ENCODE measurements around the gene OXTR.

OXTR gene

DNA sequence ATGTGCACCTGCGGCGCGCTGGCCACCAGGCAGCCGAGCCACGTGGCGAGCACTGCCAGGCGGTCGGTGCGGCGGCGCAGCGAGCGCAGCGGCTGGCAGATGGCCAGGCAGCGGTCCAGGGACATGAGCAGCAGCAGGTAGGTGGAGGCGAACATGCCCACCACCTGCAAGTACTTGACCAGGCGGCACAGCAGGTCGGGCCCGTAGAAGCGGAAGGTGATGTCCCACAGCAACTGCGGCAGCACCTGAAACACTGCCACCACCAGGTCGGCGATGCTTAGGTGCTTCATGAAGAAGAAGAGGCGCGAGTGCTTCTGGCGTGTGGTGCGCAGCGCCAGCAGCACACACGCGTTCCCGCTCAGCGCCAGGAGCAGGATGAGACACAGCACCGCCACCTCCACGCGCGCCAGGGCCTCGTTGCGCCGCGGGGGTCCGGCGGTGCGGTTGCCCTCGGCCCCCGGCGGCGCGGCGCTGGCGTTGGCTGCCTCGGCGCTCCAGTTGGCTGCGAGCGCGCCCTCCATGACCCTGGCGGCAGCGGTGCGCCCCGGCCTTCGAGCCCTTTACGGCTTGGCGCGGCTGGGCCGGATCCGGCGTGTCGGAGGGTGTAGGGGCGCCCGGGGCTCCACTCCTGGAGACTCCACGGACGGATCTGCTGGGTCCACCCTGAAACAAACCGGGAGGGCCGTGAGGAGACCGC lies 1.6 kb downstream of the OXTR start:
- no peak for DNase-seq (ENCODE audit: low spot score)

DNA sequence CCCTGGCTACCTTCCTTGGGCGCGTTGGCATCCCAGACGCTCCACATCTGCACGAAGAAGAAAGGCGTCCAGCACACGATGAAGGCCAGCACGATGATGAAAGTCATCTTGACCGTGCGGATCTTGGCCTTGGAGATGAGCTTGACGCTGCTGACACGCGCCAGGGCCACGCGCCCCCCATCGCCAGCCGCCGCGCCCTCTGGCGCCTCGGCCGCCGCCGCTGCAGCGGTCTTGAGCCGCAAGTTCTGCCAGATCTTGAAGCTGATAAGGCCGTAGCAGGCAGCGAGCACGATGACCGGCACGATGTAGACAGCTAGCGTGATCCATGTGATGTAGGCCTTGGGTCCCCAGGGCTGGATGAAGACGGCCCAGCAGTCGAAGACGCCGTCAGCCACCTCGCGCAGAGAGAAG lies 2.2 kb downstream of the OXTR start:
- DNase-seq (ENCODE audit: low spot score): no peak

DNA sequence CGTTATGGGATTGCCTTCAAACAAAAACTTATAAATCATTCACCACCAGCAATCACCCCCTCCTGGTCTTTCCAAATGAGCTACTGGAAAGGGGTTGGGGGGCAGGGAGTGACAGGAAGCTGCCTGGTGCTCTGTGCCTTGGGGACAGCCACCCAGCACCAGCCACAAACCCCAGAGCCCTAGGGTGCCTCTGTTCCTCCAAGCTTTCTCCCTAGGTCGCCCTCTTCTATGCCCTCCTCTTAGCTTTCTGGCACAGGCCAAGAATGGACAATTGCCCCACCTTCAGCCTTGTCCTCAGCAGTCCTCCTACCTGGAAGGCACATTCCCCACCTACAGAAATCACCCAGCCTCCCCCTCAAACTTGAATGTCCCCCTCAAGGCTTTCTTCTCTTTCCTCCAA lies 3.3 kb downstream of the OXTR start:
- no peak for DNase-seq (ENCODE audit: low spot score)

DNA sequence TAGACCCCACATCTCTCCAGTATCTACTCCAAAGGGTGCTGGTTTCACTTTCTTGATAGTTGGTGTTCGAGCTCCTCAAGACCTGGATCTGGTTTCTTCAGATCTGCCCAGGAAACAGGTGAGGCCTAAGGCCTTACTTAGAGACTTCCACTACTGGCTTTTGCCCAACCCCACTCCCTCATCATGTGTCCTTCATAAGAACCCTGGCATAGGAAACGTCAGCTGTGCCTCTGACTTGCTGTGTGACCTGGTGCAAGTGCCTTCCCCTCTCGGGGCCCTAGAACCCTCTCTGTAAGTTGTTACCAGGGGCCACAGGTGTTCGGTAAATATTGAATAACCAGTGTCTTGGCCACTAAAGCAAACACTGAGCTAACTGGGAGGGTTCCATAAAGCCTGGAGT lies 3.9 kb downstream of the OXTR start:
- no peak for DNase-seq (ENCODE audit: low spot score)

DNA sequence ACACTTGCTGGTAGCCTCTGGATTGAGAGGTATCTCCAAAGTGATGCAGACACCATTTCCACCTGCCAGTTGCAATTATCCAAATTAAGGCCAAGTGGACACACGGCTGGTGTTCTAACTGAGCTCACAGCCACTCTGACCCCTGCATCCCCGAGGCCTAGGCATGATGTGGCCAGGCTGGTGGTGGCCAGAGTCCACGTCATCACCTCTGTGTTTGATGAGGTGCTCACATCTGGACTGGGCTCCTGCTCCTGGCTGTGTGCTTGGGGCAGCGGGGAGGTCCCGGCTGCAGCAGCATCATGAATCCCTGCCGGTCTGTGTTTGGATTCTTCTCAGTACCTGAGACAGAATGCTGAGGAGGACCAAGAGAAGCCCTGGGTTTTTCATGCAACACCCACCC lies 4.9 kb downstream of the OXTR start:
- no peak for DNase-seq (ENCODE audit: low spot score)

DNA sequence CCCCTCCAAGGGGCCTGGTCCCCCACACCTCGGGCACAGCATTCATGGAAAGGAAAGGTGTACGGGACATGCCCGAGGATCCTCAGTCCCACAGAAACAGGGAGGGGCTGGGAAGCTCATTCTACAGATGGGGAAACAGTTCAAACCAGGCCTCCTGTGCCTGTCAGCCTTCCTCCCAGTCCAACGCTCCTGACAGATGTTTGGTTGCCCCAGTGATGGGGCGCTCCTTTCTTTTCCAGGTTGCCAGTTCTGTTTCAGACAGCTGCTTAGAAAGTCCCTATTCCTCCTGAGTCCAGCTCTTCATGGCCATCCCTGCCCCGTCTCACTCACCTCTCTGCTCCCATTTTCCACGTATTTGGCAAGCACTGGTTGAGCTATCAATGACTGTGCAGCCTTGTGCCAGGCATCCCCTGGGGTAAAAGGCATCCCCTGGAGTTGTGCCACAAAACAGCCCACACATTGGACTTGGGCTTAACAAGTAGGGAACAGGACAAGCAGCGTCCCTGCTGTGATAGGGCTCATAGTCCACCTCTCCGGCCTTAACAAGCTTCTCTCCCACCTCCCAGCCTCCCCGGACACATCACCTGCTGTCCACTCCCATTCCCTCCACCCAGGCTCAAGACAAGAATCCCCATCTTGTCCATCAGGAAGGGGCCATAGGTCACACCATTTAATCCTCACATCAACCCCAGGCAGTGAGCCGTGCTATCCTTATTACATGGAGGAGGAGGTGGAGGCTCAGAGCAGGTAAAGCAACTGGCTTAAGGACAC lies 6.6 kb downstream of the OXTR start:
- DNase-seq (ENCODE audit: low spot score): no peak

DNA sequence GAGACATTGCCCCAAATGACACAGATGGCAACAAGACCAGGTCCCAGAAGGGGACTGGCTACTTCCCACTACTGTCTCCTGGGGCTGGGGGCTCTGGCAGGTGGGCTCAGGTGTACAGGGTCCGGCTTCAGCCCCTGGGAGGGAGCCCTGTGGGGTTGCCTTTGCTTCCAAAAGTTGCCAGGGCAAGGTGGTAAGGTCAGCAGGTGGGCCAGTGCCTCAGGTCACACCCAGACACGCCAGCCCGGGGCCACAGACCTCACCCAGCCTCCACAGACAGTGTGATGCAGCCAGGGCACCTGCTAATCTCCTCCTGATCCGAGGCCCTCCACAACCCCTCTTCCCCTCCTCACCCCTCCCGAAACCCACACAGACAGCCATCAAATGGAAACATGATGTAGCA lies 7.5 kb downstream of the OXTR start:
- DNase-seq (ENCODE audit: low spot score): no peak

DNA sequence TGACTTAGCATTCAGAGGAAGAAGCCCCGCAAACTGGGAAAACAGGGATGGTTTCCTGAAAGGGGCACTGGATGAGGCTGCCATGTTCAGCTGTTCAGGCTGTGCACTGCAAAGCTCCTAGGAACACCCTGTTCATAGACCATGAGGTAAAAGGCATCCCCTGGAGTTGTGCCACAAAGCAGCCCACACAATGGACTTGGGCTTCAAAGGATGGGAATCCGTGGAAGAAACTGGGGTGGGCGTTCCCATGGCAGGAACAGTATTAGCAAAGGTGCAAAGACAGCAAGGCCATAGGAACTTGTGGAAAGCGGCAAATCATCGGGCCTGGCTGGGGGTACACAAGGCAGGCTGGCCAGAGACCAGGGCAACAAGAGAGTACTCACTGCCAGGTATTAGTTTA lies 8.9 kb downstream of the OXTR start:
- no peak for DNase-seq (ENCODE audit: low spot score)

DNA sequence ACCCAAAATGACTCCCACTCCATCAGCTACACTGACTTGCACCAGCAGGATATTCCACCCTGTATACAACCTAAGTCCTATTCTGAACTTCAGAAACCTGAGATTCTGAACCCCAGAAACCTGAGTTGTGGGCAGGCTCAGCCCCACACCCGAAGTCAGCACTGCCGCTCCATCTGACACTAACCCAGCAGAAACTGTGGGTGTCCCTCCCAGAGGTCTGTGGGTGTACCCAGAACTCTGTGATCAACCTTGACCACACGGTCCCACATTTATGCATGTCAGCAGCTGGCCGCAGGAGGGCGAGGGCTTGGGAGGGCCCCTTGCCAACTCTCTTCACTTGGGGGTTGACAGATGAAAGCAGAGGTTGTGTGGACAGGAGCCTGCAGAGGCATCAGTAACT lies 9.3 kb downstream of the OXTR start:
- no peak for DNase-seq (ENCODE audit: low spot score)

DNA sequence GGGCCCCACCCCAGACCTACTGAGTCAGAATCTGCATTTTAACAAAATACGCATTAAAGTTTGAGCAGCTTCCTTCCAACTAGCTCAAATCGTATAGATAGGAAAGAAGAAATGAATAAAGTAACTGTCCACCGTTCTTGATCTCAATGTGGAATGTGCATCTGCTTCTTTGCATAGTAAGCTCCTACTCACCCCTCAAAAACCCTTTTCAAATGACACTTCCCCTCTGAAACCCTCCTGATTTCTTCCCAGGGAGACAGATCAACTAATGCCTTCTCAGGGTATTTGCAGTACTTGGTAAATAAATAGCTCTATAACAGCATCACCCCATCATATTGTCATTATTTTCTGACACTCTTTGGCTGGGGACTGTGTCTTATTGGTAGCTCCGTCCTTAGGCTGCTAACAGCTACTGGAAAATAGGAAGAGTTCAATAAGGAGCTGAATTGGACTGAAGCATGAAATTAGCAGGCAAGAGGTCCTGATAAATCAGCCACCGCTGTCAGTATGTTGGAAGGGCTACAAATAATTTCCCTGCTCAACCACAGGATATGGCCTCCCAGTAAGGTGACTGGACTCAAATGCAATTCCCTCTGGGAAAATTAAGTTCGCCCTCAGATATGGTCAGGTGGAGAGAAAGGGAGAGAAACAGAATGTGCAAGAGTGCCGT lies 10.2 kb downstream of the OXTR start:
- no peak for DNase-seq (ENCODE audit: low spot score)

DNA sequence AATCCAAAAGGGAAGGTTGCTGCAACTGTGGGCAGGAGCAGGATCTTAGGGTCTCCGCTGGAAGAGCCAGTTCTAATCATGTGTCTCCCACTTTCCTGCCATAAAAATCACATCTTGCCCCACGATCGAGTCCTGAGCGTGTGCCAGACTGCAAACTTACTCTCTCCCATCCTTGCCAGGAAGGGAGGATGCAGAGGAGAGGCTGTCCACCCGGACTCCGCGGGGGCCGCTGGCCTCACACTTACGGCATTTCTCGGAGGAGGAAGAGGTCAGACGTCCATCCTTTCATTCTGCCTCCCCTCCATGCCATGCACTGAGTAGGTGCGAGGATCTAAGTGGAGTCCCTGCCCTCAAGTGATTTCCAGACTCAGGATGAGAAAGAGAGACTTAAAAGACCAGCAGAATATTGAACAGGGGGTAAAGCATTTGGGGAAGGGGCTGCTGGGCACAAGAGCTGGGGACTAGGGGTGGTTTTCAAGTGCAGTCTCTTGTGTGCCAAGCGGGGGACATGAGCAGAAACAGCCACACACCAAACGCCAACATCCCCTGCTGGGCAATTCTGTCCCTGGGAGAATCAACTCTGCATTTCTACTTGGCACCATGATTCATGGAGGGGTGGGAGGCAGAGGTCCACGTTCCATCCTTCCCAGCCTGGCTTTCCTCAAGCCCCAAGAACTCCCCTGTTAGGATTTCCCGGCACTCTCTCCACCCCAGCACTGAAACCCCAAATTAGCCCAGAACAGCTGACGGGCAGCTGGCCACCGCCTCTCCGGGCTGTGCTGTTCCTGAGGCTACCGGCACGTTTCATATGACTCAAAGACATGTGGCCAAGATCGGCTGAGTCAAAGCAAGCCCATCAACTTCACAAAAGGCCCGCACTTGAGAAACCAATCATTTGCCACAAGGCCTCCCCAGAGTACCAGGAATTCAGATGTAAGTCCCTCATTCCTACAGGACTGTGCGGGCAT lies 11.6 kb downstream of the OXTR start:
- no peak for DNase-seq (ENCODE audit: low spot score)

DNA sequence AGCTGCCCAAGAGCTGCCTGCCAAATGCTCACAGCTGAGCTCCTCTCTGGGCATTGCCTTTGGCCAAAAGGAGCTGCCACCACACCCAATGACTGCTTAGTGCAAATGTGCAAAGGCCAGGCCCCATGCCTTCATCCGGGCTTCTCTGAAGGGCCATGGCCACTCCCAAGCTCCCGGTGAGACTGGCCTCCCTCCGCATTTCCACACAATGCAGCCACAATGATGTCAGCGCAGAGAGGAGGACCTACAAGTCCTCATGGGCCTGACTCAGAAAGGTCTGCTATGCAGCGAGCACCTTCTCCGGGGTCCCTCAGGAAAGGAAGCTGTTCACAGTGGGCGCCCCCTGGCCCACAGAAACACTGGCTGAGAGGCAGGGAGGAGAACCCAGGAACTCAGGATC lies 12.7 kb downstream of the OXTR start:
- no peak for DNase-seq (ENCODE audit: low spot score)

DNA sequence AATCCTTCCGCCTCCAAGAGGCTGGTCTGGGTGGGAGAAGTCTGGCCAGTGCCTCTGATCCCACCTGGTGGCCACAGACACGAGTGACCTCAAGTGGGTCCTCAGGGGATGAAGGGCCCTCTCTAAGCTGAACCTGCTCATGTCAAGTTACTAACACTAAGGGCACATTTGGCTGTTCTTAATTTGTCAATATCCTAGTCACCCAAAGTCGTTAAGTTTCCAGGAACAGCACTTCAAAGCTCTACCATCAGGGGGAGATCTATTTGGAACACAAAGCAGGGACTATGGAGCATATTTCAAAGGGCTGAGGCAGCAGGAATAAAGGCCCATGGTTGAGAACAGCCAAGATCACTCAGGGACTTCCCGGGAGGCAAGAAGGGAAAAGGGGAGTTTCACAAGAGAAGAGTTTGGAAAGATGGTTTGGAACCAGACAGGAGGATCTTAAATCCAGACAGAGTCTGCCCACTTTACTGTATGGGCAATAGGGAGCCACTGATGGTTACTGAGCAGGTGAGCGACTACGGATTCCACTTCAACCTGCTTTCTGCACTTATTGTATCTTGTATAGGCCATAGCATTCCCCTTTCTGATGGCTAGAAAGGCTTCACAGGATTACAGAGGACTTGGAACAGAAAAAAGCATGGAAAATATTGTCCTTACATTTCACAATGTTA lies 13.7 kb downstream of the OXTR start:
- DNase-seq (ENCODE audit: low spot score): no peak

DNA sequence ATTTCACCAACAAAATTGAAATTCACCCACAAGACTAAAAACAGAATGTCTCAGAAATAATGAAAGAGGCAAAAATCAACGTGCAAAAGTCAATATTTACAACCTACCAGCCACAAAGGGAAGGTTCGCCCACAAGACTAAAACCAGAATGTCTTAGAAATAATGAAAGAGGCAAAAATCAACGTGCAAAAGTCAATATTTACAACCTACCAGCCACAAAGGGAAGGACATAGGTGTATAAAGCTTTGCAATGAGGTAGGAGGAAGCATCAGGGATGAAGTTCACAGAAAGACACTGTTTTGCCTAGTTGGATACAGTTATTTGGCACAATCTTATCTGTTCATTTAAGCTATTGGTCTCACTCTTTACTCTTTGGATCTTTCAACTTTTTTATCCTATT lies 14.3 kb downstream of the OXTR start:
- no peak for DNase-seq (ENCODE audit: low spot score)

DNA sequence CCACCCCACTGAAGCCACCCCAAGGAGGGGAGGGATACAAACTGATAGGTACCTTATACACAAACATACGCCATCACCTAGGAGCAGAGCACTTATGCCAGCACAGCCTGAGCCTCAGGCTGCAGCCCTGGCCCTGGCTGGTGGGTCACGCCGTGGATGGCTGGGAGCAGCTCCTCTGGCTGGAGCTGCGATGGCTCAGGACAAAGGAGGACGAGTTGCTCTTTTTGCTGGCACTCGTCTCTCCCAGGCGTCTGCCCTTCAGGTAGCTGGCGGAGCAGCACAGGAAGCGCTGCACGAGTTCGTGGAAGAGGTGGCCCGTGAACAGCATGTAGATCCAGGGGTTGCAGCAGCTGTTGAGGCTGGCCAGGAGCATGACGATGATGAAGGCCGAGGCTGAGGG lies 16.6 kb downstream of the OXTR start:
- DNase-seq (ENCODE audit: low spot score): no peak

DNA sequence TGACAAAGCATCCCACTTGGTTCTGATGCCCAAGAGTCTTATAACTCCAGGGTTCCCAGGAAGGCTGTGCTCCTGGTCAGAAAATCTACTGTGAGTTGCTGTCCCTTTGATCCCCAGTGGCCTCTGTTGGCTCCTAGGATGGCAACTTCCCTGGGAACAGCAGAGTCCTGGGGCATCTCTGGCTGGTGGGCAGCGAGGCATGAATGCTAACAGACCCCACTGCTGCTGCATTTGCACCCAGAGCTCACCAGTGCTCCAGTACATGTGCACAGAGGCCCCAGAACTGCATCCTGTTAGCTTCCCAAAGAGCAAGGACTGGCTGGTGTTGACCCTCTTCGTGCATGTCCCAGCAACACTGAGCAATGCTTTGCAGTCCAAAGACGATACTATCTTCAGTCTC lies 20.1 kb downstream of the OXTR start:
- DNase-seq (ENCODE audit: low spot score): no peak

DNA sequence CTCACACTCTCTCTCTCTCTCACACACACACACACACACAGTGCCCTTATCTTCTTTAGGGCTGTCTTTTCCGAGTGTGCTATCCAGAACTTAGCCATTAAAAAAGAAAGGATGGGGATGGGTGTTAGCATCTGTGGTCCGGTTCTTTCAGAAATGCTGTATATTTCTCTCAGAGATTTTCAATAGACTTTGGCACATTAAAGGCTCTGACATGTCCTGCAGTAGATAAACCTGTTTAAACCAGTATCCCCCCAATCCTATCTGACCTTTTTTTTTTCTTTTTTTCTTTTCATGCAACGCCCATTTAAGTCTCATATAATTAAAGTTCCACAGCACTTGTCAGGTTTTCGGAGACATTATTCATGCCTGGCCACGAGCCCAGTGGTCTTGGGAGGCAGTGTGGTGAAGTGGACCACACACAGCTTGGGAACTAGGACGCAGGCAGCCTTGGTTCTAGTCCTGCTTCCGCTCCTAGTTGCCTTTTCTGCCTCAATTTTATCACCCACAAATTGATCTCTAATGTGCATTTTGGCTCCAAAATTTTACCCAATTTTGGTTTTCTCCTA lies 22.6 kb downstream of the OXTR start:
- no peak for DNase-seq (ENCODE audit: low spot score)

DNA sequence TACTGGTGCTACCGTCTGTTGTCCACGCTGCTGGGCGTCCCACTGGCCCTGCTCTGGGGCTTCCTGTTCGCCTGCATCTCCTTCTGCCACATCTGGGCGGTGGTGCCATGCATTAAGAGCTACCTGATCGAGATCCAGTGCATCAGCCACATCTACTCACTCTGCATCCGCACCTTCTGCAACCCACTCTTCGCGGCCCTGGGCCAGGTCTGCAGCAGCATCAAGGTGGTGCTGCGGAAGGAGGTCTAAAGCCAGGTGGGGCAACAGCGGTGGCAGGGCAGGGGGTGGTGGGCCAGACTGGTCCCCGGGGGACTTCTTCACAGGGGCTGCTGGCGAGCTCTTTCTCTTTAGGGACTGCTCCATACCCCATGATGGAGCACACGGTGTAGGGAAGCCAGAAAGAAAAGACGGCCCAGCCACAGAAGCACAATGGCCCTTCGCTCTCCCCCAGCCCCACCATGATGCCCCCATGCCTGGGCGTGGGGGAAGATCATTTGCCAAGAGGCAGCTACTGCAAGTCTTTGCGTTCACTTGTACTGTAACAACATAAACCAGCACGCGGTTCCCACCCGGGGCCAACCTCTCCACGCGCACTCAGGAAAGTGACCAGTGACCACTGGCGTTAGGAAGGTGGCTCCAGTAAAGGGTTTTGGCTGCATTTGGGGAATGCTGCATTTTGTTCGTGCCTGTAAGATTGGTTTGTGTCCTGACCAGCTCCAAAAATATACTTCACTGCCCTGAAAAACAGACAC lies 23.6 kb downstream of the OXTR start:
- no peak for DNase-seq (ENCODE audit: low spot score)

DNA sequence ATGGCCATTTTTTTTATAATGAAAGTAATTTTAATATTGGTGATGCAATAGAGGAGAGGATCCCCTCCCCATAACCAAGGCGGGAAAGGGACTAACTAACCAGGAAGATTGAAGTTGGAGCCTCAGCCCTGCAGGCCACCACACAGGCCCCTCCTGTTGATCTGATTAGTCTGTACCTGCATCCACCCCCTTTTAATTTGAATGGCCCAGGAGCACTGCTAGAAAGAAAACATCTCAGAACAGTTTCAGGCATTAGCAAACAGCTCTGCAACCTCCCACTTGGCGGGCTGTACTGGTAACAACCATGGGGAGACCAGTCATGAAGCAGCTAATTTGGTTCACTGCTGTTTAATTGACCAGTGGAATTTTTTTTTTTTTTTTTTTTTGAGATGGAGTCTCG lies 25.5 kb downstream of the OXTR start:
- no peak for DNase-seq (ENCODE audit: low spot score)

DNA sequence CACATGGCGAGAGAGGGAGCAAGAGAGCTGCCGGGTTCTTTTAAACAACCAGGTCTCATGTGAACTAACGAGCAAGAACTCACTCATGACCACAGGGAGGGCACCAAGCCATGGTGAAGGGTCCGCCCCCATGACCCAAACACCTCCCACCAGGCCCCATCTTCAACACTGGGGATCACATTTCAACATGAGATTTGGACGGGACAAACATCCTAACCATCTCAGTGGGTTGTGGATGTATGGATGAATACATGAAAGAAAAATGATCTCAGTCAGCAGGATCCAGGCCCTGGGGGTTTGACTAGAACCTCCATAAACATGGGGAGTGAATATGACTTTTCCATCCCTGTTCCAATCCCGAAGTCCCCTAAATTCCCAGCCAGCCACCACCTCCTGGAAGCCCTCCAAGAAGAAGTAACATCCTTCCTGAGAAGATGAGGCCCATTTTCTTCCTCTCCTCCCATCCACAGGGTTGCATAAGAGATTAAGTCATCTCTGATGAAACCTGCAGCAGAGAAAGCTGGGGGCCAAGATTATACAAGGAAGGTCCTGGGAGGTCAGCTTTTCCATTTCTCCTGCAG lies 26.3 kb downstream of the OXTR start:
- no peak for DNase-seq (ENCODE audit: low spot score)
